Stimulated activated CD8-positive, alpha-beta memory T cell treated with anti-CD3 and anti-CD28 coated beads, Interleukin-2, amount 100 ng/mL, for 1 hour (primary cell): ENCODE measurements around the gene RFTN1.

Source experiments
- DNase-seq, 2 donors: peaks; one replicate each; pipeline ENCODE4 v3.0.0-alpha.2; 2020; ENCODE audit warnings: low read depth in 2 of 2

RFTN1 gene

GRCh38 chr3:16406166-16406565 lies 107.3 kb downstream of the RFTN1 start:
- no peak for DNase-seq

DNA sequence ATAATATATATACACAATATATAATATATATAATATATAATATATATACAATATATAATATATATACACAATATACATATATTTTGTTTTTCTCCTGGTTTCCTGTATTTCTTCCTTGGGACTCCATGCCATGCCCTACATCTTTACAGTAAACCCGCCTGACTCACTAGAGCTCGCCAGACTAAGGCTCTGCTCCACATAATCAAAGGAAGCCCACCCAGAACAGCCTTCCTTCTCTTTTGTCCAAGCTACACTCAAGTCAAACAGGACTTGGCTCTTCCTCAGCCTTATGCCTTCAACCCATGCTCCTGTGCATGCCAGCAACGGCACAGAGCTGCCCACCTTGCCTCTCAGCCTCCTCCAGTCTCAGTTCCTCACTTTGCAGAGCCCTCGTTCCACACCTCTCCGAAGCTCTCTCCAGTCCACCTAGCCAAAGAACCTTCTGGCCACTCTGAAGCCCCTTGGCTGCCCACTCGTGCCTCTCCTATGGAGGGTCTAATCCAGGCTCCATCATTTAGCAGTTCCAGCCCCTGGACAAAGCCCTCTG lies 109.1 kb downstream of the RFTN1 start:
- no peak for DNase-seq

- no peak for DNase-seq
These were observed 111.0 kb downstream of the RFTN1 start for GRCh38 chr3:16402451-16402850.

DNA sequence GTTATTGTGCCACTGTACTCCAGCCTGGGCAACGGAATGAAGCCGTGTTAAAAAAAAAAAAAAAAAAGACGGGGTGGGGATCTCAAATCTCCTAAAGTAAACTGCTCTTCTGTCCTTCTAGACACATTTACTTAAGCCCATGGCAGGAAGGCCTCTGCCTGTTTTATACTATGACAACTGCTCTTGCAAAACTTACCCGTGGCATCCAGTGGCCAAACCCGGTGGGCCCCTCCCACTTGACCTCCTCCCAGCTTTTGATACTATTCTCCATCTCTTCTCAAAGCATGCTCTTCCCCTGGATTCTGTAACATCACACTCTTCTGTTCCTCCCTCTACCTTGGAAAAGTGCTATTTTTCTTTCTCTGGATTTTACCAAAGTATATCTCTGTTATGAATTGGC lies 112.2 kb downstream of the RFTN1 start:
- no peak for DNase-seq

- DNase-seq, result no peak
These were observed 113.2 kb downstream of the RFTN1 start for GRCh38 chr3:16400106-16400931.

GRCh38 chr3:16399473-16399872 lies 114.0 kb downstream of the RFTN1 start:
- DNase-seq, result no peak

GRCh38 chr3:16398648-16399047 lies 114.9 kb downstream of the RFTN1 start:
- DNase-seq, result no peak

DNA sequence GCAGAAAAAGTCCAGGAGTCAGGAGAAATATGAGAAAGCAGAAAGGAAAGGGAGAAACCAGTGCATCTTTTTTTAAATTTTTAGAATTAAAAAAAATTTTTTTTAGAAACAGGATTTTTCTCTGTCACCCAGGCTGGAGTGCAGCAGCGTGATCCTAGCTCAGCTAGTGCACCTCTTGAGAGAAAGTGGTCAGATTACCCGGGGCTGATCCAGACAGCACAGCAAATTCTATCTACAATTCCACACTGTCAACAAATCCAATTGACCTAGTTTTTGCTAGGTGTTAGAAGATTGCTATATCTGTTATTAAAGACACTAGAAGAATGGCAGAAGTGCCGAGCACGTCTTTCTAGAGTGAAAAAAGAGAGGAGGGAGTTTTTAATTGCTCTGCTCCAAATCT lies 117.3 kb downstream of the RFTN1 start:
- DNase-seq, result no peak

- DNase-seq, result no peak
These were observed 118.3 kb downstream of the RFTN1 start for GRCh38 chr3:16395212-16395611.

GRCh38 chr3:16394639-16395038 lies 118.9 kb downstream of the RFTN1 start:
- no peak for DNase-seq

DNA sequence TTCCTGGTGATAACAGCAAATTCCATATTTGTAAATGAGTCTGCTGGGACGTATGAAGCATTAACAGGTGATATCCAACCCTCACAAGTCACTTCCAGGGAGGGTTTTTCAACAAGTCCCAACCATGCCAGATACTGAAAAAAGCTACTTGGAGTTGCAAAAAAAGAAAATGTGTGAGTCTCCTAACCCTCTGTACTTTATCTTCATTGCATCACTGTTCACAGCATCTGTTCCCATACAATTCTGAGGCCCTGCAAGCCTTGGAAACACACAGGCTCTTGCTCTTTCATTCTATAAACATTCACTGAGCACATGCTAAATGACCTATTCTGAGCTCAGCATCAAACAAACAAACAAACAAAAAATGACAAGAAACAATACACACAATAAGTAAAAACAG lies 120.8 kb downstream of the RFTN1 start:
- DNase-seq, result no peak

- no peak for DNase-seq
These were observed 121.4 kb downstream of the RFTN1 start for GRCh38 chr3:16392065-16392464.

- DNase-seq, result no peak
These were observed 122.9 kb downstream of the RFTN1 start for GRCh38 chr3:16390581-16390980.

DNA sequence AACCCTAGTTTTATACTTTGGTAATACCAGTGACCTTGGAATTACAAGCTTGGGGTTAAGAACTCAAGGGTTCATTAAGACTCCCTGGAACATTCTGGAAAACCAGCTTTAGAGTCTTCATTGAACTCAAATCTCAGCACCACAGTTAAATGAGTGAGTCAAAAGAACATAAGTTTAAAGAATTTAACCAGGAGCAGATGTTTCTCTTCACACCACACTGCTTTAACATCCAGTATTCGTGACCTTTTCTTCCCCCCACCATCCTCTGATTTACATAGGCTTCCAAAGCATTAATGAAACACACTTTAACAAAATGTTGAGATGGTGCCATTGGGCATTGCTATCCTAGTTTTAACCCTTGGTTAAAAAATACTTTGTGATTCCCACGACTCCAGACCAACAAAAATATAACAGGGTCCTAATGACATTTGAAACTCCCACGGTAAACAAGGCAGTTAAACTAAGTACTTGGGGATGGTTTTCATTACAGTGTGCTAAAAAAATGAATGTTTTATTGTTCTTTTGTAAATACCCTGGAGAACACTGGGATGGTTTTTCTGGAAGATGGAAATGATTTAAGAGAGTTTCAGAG lies 124.6 kb downstream of the RFTN1 start:
- no peak for DNase-seq

GRCh38 chr3:16386561-16386960 lies 126.9 kb downstream of the RFTN1 start:
- no peak for DNase-seq

DNA sequence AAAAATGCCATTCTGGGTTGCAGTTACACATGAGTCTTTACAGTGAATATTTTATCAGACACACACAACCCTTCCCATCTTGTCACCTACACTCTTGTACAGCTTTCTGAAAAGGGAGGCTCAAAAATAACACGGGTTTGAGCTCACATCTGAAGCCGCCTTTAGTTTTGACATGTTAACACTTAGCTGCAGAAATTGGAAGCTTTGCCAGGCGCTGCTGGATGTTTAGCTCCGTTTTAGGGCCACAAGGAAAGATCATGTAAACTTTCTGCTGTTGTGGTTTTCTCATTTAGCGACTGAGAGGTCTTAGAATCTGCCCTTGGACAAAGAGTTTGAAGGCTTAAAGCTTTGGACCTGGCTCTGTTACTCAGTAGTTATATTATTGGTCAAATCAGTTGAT lies 128.3 kb downstream of the RFTN1 start:
- DNase-seq, result no peak

- no peak for DNase-seq
These were observed 129.6 kb downstream of the RFTN1 start for GRCh38 chr3:16383864-16384263.

DNA sequence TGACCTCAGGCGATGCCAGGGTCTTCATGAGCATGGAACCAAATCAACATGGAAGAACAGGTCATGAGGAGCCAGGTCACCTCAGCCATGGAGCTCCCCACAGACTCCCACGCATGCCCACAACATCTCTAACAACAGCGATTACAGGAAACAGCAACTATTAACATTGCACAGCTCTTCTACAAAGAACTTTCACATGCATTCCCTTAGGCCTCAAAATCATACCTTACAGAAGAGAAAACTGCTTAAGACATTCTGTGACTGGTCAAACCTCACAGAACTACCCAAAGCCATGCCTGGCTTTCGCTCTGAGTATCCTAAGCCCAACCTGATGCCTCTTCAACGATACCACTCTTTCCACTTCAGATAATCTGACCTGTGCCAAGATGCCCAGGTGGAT lies 130.7 kb downstream of the RFTN1 start:
- no peak for DNase-seq

GRCh38 chr3:16381426-16381825 lies 132.1 kb downstream of the RFTN1 start:
- DNase-seq, result no peak

GRCh38 chr3:16380421-16380820 lies 133.1 kb downstream of the RFTN1 start:
- DNase-seq, result no peak

GRCh38 chr3:16379838-16380237 lies 133.7 kb downstream of the RFTN1 start:
- DNase-seq, result no peak

- no peak for DNase-seq
These were observed 134.6 kb downstream of the RFTN1 start for GRCh38 chr3:16378920-16379319.

DNA sequence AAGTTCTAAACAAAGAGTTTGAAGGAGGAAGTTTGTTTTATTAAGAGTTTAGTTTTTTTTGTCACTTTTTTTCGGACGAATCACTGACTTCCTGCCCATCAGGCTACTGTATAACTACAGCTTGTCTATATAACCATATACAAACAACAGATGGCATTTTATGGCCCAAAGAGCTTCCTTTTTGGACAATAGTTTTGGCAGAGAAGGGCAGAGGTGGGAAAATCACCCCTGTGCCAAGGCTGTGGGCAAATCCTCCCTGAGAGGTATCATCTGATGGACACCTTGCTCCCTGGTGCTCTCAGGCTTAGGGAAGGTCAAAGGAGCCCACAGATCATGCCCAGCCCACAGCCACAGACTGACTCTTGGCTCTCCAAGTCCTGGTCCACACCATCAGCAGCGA lies 135.1 kb downstream of the RFTN1 start:
- DNase-seq, result no peak
